ENCODE measurements around the gene KCNS1.

DNA sequence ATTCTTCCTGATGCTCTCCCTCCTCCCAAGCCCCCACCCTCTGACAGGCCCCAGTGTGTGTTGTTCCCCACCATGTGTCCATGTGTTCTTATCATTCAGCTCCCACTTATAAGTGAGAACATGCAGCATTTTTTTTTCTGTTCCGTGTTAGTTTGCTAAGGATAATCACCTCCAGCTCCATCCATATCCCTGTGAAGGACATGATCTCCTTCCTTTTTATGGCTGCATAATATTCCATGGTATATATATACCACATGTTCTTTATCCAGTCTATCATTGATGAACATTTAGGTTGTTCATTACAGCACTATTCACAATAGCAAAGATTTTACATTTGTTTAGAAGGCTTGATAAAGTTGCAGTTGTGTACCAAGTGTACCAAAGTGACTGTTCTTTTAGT lies 57.9 kb downstream of the KCNS1 start:
- TF ChIP-seq, protein P1, sequence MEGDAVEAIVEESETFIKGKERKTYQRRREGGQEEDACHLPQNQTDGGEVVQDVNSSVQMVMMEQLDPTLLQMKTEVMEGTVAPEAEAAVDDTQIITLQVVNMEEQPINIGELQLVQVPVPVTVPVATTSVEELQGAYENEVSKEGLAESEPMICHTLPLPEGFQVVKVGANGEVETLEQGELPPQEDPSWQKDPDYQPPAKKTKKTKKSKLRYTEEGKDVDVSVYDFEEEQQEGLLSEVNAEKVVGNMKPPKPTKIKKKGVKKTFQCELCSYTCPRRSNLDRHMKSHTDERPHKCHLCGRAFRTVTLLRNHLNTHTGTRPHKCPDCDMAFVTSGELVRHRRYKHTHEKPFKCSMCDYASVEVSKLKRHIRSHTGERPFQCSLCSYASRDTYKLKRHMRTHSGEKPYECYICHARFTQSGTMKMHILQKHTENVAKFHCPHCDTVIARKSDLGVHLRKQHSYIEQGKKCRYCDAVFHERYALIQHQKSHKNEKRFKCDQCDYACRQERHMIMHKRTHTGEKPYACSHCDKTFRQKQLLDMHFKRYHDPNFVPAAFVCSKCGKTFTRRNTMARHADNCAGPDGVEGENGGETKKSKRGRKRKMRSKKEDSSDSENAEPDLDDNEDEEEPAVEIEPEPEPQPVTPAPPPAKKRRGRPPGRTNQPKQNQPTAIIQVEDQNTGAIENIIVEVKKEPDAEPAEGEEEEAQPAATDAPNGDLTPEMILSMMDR (IDR thresholded peaks at IDR 0.05 in 2 of 3, conservative IDR thresholded peaks at IDR 0.05 in 1 of 3; ENCODE audit: borderline replicate concordance in 1 of 3, insufficient read depth in 1 of 3, low read depth in 2 of 3, low read length in 2 of 3): no peak
- TF ChIP-seq EZH2phosphoT487 (IDR thresholded peaks at IDR 0.05; ENCODE audit: borderline replicate concordance): no peak
- TF ChIP-seq SP1 (IDR thresholded peaks at IDR 0.05; ENCODE audit: low read depth): no peak
- TF ChIP-seq POLR2A (IDR thresholded peaks at IDR 0.05; ENCODE audit: borderline replicate concordance, extremely low read depth, insufficient read depth, insufficient read length): no peak
- TF ChIP-seq ZFX (IDR thresholded peaks at IDR 0.05): no peak
- no peak for TF ChIP-seq JUND (IDR thresholded peaks at IDR 0.05)
- TF ChIP-seq YY1 (IDR thresholded peaks at IDR 0.05; ENCODE audit: extremely low read depth, insufficient replicate concordance, low read depth, low read length): no peak
- no peak for TF ChIP-seq CEBPB (IDR thresholded peaks at IDR 0.05; ENCODE audit: low read depth)
- TF ChIP-seq EZH2 (IDR thresholded peaks at IDR 0.05): no peak
- TF ChIP-seq, protein P2, sequence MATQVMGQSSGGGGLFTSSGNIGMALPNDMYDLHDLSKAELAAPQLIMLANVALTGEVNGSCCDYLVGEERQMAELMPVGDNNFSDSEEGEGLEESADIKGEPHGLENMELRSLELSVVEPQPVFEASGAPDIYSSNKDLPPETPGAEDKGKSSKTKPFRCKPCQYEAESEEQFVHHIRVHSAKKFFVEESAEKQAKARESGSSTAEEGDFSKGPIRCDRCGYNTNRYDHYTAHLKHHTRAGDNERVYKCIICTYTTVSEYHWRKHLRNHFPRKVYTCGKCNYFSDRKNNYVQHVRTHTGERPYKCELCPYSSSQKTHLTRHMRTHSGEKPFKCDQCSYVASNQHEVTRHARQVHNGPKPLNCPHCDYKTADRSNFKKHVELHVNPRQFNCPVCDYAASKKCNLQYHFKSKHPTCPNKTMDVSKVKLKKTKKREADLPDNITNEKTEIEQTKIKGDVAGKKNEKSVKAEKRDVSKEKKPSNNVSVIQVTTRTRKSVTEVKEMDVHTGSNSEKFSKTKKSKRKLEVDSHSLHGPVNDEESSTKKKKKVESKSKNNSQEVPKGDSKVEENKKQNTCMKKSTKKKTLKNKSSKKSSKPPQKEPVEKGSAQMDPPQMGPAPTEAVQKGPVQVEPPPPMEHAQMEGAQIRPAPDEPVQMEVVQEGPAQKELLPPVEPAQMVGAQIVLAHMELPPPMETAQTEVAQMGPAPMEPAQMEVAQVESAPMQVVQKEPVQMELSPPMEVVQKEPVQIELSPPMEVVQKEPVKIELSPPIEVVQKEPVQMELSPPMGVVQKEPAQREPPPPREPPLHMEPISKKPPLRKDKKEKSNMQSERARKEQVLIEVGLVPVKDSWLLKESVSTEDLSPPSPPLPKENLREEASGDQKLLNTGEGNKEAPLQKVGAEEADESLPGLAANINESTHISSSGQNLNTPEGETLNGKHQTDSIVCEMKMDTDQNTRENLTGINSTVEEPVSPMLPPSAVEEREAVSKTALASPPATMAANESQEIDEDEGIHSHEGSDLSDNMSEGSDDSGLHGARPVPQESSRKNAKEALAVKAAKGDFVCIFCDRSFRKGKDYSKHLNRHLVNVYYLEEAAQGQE (IDR thresholded peaks at IDR 0.05; ENCODE audit: low read depth): no peak
- TF ChIP-seq, protein P3, sequence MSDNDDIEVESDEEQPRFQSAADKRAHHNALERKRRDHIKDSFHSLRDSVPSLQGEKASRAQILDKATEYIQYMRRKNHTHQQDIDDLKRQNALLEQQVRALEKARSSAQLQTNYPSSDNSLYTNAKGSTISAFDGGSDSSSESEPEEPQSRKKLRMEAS (IDR thresholded peaks at IDR 0.05): no peak
- TF ChIP-seq ZNF274 (IDR thresholded peaks at IDR 0.05; ENCODE audit: low read depth, low read length): no peak
- no peak for TF ChIP-seq SIN3A (IDR thresholded peaks at IDR 0.05; ENCODE audit: low read depth)

Data from HCT116 (cell line).